Measurements from ENCODE around the gene RASSF4.

RASSF4 gene

GRCh38 chr10:44991571-44991970 is 32.0 kb downstream of the RASSF4 start:
- Mint-ChIP-seq H3K4me1 (peaks cover 14% of the 10 kb centered on the region), H3K27me3 (peaks cover 2% of the 10 kb centered on the region), H3K9me3 (no peaks in the 10 kb centered on the region), H3K36me3 (peaks cover 1% of the 10 kb centered on the region), H3K27ac (no peak overlapping the region), H3K4me3 (no peak overlapping the region)

- Mint-ChIP-seq H3K27me3 (peaks cover 2% of the 10 kb centered on the region), H3K36me3 (peaks cover 1% of the 10 kb centered on the region), H3K9me3 (no peaks in the 10 kb centered on the region), H3K4me1 (peaks cover 17% of the 10 kb centered on the region), H3K4me3 (no peak overlapping the region), H3K27ac (no peak overlapping the region)
These were observed 32.6 kb downstream of the RASSF4 start for GRCh38 chr10:44992070-44992731.

DNA sequence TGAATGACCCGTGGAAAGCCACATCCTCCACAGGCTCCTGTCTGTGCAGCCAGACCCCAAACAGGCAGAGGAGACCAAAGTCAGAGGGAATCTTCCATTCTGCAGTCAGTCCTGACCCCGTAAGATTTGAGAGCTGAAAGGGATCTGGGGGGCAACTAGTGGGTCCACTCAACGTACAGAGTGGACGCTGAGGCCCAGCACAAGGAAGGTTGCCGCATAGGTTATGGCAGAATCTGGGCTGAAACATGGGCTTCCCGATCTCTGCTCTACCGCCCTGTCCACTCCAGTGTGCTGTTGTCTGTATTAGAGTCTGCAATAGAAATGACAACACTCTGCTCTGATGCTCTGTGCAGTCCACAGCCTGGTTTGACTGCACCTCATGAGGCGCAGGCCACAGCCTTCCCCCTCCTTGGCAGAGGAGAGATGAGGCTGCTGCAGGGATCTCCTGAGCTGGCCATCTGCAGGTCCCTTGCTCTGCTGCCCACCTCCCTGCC is 33.2 kb downstream of the RASSF4 start:
- H3K4me3 Mint-ChIP-seq = no peak overlapping the region

GRCh38 chr10:44993226-44993921 is 33.8 kb downstream of the RASSF4 start:
- peaks cover 1% of the 10 kb centered on the region for H3K36me3 Mint-ChIP-seq
- peaks cover 17% of the 10 kb centered on the region for H3K4me1 Mint-ChIP-seq
- no peaks in the 10 kb centered on the region for H3K9me3 Mint-ChIP-seq
- no peak overlapping the region for H3K4me3 Mint-ChIP-seq
- H3K27me3 Mint-ChIP-seq = peaks cover 2% of the 10 kb centered on the region
- no peak overlapping the region for H3K27ac Mint-ChIP-seq

More for the DNA sequence above, 33.2 kb downstream of the RASSF4 start:
- Mint-ChIP-seq H3K27ac (no peak overlapping the region), H3K9me3 (no peaks in the 10 kb centered on the region), H3K4me1 (peaks cover 17% of the 10 kb centered on the region), H3K27me3 (peaks cover 2% of the 10 kb centered on the region), H3K36me3 (peaks cover 1% of the 10 kb centered on the region)

- Mint-ChIP-seq H3K27me3 (no peaks in the 10 kb centered on the region), H3K36me3 (peaks cover 1% of the 10 kb centered on the region), H3K4me1 (peaks cover 17% of the 10 kb centered on the region), H3K9me3 (no peaks in the 10 kb centered on the region), H3K4me3 (no peak overlapping the region), H3K27ac (no peak overlapping the region)
These were observed 34.5 kb downstream of the RASSF4 start for GRCh38 chr10:44993922-44994751.

GRCh38 chr10:44994752-44995530 is 35.3 kb downstream of the RASSF4 start:
- Mint-ChIP-seq H3K27me3 (no peaks in the 10 kb centered on the region), H3K4me3 (no peak overlapping the region), H3K27ac (no peak overlapping the region), H3K4me1 (peaks cover 22% of the 10 kb centered on the region), H3K36me3 (peaks cover 4% of the 10 kb centered on the region), H3K9me3 (peaks cover 7% of the 10 kb centered on the region)

- Mint-ChIP-seq H3K9me3 (peaks cover 11% of the 10 kb centered on the region), H3K27me3 (no peaks in the 10 kb centered on the region), H3K4me1 (peaks cover 28% of the 10 kb centered on the region), H3K36me3 (peaks cover 7% of the 10 kb centered on the region), H3K4me3 (no peak overlapping the region), H3K27ac (peak overlapping the region; percentile 38)
These were observed 35.9 kb downstream of the RASSF4 start for GRCh38 chr10:44995581-44995913.

DNA sequence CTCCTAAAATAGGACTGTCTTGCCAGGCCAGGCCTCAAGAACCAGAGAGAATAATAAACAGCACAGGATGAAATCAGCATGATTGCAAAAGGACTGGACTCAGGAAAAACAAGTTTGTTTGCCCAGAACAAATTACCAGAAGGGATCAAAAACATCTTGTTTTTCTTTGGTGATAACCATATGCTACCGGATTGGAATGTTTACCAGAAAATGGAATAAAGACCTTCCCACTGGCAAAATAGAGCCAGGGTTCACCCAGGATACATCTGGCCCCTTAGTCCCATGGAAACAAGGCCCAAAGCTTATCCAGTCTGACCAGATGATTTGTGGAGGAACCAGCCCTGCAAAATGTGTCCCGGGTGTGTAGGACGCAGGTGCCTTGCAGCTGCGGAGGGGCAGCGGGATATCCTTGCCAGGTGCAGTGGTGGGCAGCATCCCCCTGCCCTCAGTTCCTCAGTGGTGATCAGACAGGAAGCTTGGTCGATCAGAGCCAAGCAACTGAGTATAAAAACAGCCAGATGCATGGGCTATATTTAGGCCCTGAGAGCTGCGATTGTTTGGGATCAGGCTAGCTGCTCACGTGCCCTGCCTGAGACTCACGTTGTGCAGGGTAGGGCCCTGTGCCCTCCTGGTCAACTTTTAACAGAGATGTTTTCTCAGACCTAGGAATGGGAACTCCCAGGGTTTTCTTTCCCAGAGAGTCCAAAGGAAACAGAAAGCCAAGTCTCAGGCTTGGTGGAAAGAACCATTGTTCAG is 36.5 kb downstream of the RASSF4 start:
- Mint-ChIP-seq H3K27ac (peak overlapping the region; percentile 38), H3K36me3 (peaks cover 7% of the 10 kb centered on the region), H3K4me3 (no peak overlapping the region), H3K9me3 (peaks cover 11% of the 10 kb centered on the region), H3K4me1 (peaks cover 30% of the 10 kb centered on the region), H3K27me3 (no peaks in the 10 kb centered on the region)

DNA sequence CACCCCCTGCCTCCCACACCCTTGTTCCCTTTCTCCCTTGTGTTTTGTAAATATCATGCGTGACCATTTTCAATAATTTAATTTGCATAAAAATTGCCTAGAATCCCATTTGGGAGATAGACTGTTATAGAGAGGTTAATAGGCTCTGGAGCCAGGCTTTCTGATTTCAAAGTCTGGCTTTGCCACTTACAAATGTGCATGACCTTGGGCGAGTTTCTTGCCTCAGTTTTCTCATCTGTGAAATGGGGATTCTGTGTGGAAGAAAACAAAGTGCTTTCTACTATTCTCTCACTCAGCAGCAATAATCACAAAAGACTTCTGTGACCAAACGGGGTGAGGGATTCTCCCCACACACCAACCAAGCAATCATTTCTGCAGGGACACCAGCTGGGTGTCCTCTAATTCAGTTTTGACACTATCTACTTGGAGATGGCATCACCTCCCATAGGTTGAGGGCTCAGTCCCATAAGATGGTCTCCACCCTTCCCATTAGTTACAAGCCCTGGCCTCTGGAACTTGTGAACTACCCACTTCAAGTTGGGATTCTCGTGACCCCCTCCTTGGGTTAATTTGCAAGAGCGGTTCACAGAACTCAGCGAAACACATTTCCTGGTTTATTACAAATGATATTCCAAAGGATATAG is 37.6 kb downstream of the RASSF4 start:
- peaks cover 38% of the 10 kb centered on the region for H3K4me1 Mint-ChIP-seq
- H3K27ac Mint-ChIP-seq = no peak overlapping the region
- peaks cover 11% of the 10 kb centered on the region for H3K9me3 Mint-ChIP-seq
- no peaks in the 10 kb centered on the region for H3K27me3 Mint-ChIP-seq
- H3K36me3 Mint-ChIP-seq = peaks cover 8% of the 10 kb centered on the region
- no peak overlapping the region for H3K4me3 Mint-ChIP-seq

DNA sequence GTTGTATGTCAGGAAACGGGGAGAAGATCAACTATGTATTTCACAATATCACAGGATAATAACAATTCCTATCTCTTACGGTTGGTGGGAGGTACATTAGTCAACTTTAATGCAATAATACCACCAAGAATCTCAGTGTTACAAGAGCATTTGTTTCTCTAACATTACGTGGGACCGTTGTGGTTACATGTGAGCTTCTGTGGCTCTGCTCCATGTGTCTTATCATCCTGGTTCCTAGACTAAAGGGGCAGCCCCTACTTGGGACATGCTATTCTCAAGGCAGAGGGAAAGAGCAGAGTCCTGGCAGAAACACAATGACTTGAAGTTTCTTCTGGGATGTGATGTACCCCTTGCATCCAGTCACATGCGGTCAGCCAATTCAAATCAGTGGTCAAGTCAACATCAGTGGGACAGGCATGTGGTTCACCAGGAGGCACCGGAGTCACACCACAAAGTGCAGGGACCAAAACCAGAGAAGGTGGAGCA is 38.6 kb downstream of the RASSF4 start:
- H3K9me3 Mint-ChIP-seq = peaks cover 16% of the 10 kb centered on the region
- H3K4me1 Mint-ChIP-seq = peaks cover 45% of the 10 kb centered on the region
- H3K27ac Mint-ChIP-seq = no peak overlapping the region
- no peak overlapping the region for H3K4me3 Mint-ChIP-seq
- H3K27me3 Mint-ChIP-seq = no peaks in the 10 kb centered on the region
- peaks cover 17% of the 10 kb centered on the region for H3K36me3 Mint-ChIP-seq

- peaks cover 44% of the 10 kb centered on the region for H3K4me1 Mint-ChIP-seq
- no peaks in the 10 kb centered on the region for H3K27me3 Mint-ChIP-seq
- H3K36me3 Mint-ChIP-seq = peaks cover 36% of the 10 kb centered on the region
- peaks cover 20% of the 10 kb centered on the region for H3K9me3 Mint-ChIP-seq
- H3K4me3 Mint-ChIP-seq = peak overlapping the region; percentile 87
- H3K27ac Mint-ChIP-seq = peak overlapping the region; percentile 95
These were observed 40.6 kb downstream of the RASSF4 start for GRCh38 chr10:45000138-45000751.

GRCh38 chr10:45000752-45001380 is 41.3 kb downstream of the RASSF4 start, which contains the start of gene ZNF22:
ZNF22 (plus strand) TSS chr10:45000923; CDS start chr10:45003369, 2,446 bp downstream.
- H3K4me1 Mint-ChIP-seq = peaks cover 38% of the 10 kb centered on the region
- no peaks in the 10 kb centered on the region for H3K27me3 Mint-ChIP-seq
- H3K36me3 Mint-ChIP-seq = peaks cover 39% of the 10 kb centered on the region
- peak within 1 kb of the TSS; percentile 90 for H3K4me3 Mint-ChIP-seq
- peaks cover 20% of the 10 kb centered on the region for H3K9me3 Mint-ChIP-seq
- peak within 1 kb of the TSS; percentile 95 for H3K27ac Mint-ChIP-seq

- Mint-ChIP-seq H3K4me3 (peak overlapping the region; percentile 90), H3K9me3 (peaks cover 20% of the 10 kb centered on the region), H3K27me3 (no peaks in the 10 kb centered on the region), H3K36me3 (peaks cover 43% of the 10 kb centered on the region), H3K4me1 (peaks cover 33% of the 10 kb centered on the region), H3K27ac (peak overlapping the region; percentile 87)
These were observed 42.0 kb downstream of the RASSF4 start for GRCh38 chr10:45001381-45002148.

All from activated naive CD4-positive, alpha-beta T cell treated with anti-CD3 and anti-CD28 coated beads, Interleukin-2, amount 50 U/mL, for 24 hours (primary cell).